Fibroblast of skin of right quadriceps (primary cell): ENCODE results near the gene TRPM4.
A peak's percentile ranks its signal among the peaks of the same experiment; 100 is the strongest.
"Not testable (repeated sequence)": the region's sequence is repeated elsewhere in the genome, so short reads cannot be mapped to it uniquely, and the experiment has no call there.

ENCODE experiments used
- DNase-seq: peaks from one replicate; pipeline ENCODE4 v3.0.0-alpha.2; 2013

TRPM4 gene

GRCh38 chr19:49157445-49158224, at the start of gene TRPM4:
TSS of gene TRPM4 (plus strand) at chr19:49157792. CDS start at chr19:49157867, 75 bp downstream.
- peak; percentile 78 for DNase-seq

DNA sequence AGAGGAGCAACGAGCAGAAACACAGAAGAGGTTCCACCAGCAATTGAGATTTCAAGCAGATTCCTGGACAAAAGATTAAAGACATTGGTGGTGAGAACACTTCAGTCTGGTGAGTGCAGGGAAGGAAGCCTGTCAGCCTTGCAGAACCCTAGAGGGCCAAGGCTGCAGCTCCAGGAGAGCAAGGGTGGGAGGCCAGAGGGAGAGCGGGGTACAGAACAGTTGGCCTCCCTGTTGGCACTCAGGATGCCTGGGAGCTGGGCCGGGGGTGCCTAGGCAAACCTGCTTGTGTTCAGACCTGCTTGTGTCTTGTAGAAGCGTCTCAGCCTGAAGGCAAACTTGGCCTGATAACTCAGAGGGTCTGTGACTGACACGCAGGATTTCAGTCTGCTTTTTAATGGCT, 48.5 kb upstream of the TRPM4 start:
- no peak for DNase-seq

DNA sequence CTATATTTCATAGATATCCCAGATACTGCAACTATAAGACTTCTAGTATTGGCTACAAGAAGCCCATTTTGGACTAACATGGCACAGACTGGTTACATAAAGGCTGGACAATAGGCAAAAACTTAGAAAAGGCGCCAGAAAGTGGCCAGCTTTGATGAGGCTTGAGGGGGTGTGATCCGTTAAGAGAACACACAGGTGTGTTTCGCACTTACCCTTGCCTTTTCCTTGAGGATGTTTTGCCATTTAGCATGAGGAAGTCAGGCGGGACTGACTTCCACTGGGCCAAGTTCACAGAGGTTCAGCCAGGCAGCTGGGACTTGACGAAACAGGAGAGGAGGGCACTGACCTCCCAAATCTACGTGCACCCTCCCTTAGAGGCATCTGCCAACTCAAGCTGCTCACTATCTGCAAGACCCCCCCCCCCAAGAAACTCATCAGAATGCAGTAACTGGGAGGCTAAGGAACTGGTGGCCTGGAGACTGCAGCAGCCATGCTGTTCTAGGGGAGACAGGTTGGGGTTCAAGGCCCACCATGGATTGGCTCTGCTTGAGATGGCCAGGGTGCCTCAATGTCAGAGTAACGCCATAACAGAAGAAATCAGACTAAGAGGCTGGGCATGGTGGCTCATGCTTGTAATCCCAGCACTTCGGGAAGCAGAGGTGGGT, 47.9 kb upstream of the TRPM4 start:
- DNase-seq: no peak

- peak; percentile 40 for DNase-seq
Observed at GRCh38 chr19:49110567-49110966, 47.0 kb upstream of the TRPM4 start.

GRCh38 chr19:49111218-49111998, 46.2 kb upstream of the TRPM4 start:
- DNase-seq: no peak

- peak; percentile 68 for DNase-seq
Observed at GRCh38 chr19:49113762-49114629, 43.6 kb upstream of the TRPM4 start, which contains the start of gene LIN7B. TSS of gene LIN7B (plus strand) at chr19:49114370. CDS start at chr19:49114405, 35 bp downstream.

GRCh38 chr19:49114630-49115363, 42.8 kb upstream of the TRPM4 start:
- DNase-seq: peak; percentile 66

GRCh38 chr19:49116544-49116943, 41.0 kb upstream of the TRPM4 start:
- DNase-seq: no peak

GRCh38 chr19:49117677-49118564, 39.7 kb upstream of the TRPM4 start:
- no peak for DNase-seq

DNA sequence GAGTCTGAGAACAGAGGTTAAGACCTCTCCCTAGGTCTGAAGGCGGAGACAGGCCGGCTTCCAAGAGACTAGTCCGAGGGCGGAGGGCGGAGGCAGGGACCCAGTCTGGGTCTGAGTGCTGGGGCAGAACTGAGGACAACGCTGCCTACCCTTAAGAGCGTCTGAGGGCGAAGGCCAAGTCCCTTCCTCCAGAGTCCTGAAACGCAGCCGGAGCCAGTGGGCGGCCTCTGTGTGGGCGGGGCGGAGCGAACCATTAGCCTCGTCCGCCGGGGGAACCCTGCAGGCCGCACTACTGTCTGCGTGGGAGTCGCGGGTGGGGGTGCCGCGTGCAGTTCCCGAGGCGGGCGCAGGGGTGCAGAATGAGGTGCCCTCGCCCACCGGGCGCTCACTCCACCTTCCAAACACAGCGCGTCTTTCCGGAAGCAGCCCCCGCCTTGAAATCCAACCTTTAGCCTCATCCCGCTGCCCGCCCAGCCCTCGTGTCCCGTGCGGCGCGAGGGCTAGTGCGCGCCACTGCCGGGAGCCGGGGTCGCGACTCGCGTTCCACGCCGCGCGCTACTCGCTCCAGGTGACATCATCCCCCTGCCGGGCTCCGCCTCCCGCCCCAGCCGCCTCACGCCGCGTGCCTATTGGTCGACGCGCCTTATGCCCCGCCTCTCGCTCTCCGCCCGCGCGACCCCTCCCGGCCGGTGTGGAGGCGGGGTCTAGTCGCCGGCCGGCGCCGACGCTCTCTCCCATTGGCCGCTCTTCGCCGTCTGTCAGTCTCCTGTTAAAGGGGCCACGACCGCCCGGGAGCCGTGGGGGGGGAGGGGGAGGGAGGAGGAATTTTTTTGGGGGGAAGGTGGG, 38.8 kb upstream of the TRPM4 start, which contains the start of gene C19orf73:
Gene C19orf73 (minus strand): TSS at position 579 of the 846 bp plus-strand sequence. CDS start 121 bp downstream, at position 458.
- DNase-seq: peak; percentile 94

GRCh38 chr19:49119411-49120324, 37.9 kb upstream of the TRPM4 start, which contains the start of gene PPFIA3:
TSS of gene PPFIA3 (plus strand) at chr19:49119544. CDS start at chr19:49127874, 8,330 bp downstream.
- DNase-seq: peak; percentile 49

DNA sequence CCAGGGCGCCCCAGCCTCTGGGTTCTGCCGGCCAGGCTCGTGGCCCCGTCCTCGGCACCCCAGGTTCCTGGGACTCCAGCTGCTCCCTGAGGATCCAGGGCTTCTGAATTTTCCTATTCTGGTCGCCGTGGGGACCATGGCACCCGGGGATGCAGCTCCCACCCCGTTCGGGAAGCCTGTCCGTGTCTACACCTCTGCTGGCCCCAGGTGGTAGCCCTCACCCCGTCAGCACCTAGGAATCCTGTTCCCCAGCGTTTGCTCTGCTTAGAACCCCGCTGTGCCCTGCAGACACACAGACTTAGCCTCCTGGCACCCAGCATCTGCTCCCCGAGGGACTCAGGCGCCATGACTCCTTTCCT, 37.3 kb upstream of the TRPM4 start:
- no peak for DNase-seq

- no peak for DNase-seq
Observed at GRCh38 chr19:49120868-49121267, 36.7 kb upstream of the TRPM4 start.

DNA sequence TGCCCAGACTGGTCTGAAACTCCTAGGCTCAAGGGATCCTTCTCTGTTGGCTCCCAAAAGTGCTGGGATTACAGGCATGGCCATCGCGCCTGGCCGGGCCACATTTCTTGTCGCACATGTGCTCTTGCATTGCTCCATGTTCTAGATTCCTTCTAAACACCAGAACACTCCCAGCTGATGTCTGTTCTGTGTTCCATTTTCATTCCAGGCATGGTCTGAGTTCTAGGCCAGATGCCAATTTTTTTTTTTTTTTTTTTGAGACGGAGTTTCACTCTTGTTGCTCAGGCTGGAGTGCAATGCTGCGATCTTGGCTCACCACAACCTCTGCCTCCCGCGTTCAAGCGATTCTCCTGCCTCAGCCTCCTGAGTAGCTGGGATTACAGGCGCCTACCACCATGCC, 35.8 kb upstream of the TRPM4 start:
- DNase-seq: not testable (repeated sequence)

GRCh38 chr19:49123285-49123684, 34.3 kb upstream of the TRPM4 start:
- not testable (repeated sequence) for DNase-seq

DNA sequence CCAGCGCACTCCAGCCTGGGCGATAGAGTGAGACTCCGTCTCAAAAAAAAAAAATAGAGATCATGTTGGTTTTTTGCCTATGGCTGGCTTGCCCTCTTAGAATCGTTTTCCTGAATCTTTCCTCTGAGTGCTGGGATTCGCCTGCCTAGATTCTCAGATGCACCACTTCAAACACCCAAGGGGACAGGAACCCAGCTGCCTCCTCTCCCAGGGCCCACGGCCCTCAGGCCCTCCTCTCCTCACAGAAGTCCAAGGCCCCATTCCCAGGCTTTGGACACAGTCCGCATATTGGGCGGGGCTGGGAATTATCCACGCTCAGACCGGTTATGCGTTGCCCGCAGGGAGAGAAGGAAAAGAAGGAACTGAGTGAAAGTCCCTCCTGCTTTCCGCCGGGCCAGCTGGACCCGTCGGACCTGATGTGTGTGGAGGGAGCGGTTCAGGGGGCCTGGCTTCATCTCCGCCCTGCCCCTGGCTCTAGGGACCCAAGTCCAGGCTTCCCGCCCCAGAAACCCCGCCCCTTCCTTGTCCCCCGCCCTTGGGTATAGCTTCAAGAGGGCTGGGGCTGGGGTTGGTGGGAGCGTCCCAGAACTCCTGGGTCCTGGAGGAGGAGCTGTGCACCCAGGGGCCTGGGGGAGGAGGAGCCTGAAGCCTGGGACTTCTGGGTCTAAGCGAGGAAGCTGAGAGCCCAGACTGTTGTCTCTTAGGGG, 32.4 kb upstream of the TRPM4 start:
- DNase-seq: no peak

DNA sequence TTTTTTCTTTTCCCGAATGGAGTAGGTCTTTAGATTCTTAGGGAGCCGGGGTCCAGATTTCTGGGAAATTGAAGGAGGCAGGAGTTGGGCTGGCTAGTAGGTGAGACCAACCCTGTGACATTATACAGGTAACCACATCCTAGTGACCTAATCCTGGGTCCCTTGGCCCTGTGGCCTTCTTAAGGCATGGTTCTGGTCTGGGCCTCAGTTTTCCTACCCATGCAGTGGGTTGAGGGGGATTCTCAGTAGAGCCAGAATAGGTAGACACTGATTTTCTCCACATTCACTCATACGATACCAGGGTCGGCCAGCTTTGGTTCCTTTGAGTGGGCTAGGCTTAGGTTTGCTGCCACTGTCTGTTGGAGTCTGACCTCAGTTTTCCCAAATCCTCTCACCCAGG, 31.0 kb upstream of the TRPM4 start:
- DNase-seq: no peak

GRCh38 chr19:49127225-49127624, 30.4 kb upstream of the TRPM4 start:
- not testable (repeated sequence) for DNase-seq
